ENCODE data around the gene ANGEL1. TPM values are rescaled to one million over a fixed set of nuclear protein-coding genes. Genes with fewer than 3 reads are reported as not detected.

The ANGEL1 gene
- polyA plus RNA-seq, 1 donor, result 29.2 TPM

GRCh38 chr14:76792422-76792821 lies 20.3 kb downstream of the ANGEL1 start:
- no peak for DNase-seq
- WGBS (ENCODE audit: insufficient coverage, low lambda C conversion rate), result no CpG with 5 or more reads among the region's 2 CpGs
- no peaks in the 10 kb centered on the region for H3K27me3 ChIP-seq (ENCODE audit: control insufficient read depth, insufficient read depth, low read length)
- no peaks in the 10 kb centered on the region for H3K9me3 ChIP-seq (ENCODE audit: control insufficient read depth, low read depth, low read length)
- H3K4me1 ChIP-seq (ENCODE audit: control insufficient read depth, insufficient read depth, low read length), result no peaks in the 10 kb centered on the region
- no peak overlapping the region for H3K4me3 ChIP-seq (ENCODE audit: low read length)
- H3K36me3 ChIP-seq (ENCODE audit: control insufficient read depth, insufficient read depth, low read length), result peaks cover 43% of the 10 kb centered on the region
- H3K27ac ChIP-seq (ENCODE audit: low read length), result no peak overlapping the region

- H3K27me3 ChIP-seq (ENCODE audit: control insufficient read depth, insufficient read depth, low read length), result no peaks in the 10 kb centered on the region
- H3K36me3 ChIP-seq (ENCODE audit: control insufficient read depth, insufficient read depth, low read length), result peaks cover 78% of the 10 kb centered on the region
- no peak overlapping the region for H3K4me3 ChIP-seq (ENCODE audit: low read length)
- no peak for DNase-seq
- no peak overlapping the region for H3K27ac ChIP-seq (ENCODE audit: low read length)
- no peaks in the 10 kb centered on the region for H3K9me3 ChIP-seq (ENCODE audit: control insufficient read depth, low read depth, low read length)
- no CpG with 5 or more reads among the region's 2 CpGs for WGBS (ENCODE audit: insufficient coverage, low lambda C conversion rate)
- no peaks in the 10 kb centered on the region for H3K4me1 ChIP-seq (ENCODE audit: control insufficient read depth, insufficient read depth, low read length)
Measured at GRCh38 chr14:76786601-76787000, 26.1 kb downstream of the ANGEL1 start.

- Histone ChIP-seq H3K9me3 (ENCODE audit: control insufficient read depth, low read depth, low read length) (no peaks in the 10 kb centered on the region), H3K4me1 (ENCODE audit: control insufficient read depth, insufficient read depth, low read length) (no peaks in the 10 kb centered on the region), H3K27me3 (ENCODE audit: control insufficient read depth, insufficient read depth, low read length) (no peaks in the 10 kb centered on the region), H3K27ac (ENCODE audit: low read length) (no peak overlapping the region), H3K4me3 (ENCODE audit: low read length) (no peak overlapping the region), H3K36me3 (ENCODE audit: control insufficient read depth, insufficient read depth, low read length) (peaks cover 71% of the 10 kb centered on the region)
- WGBS (ENCODE audit: insufficient coverage, low lambda C conversion rate), result no CpG with 5 or more reads among the region's 2 CpGs
- DNase-seq, result peak; percentile 47 to 59
Measured at GRCh38 chr14:76784881-76785280, 27.8 kb downstream of the ANGEL1 start.

- peaks cover 74% of the 10 kb centered on the region for H3K36me3 ChIP-seq (ENCODE audit: control insufficient read depth, insufficient read depth, low read length)
Measured at GRCh38 chr14:76784266-76784874, 28.3 kb downstream of the ANGEL1 start.

GRCh38 chr14:76782885-76783566 lies 29.7 kb downstream of the ANGEL1 start:
- WGBS (ENCODE audit: insufficient coverage, low lambda C conversion rate), result 100% methylated on average over 2 of the region's 9 CpGs
- no peaks in the 10 kb centered on the region for H3K4me1 ChIP-seq (ENCODE audit: control insufficient read depth, insufficient read depth, low read length)
- DNase-seq, result no peak
- H3K9me3 ChIP-seq (ENCODE audit: control insufficient read depth, low read depth, low read length), result no peaks in the 10 kb centered on the region
- H3K27me3 ChIP-seq (ENCODE audit: control insufficient read depth, insufficient read depth, low read length), result no peaks in the 10 kb centered on the region
- no peak overlapping the region for H3K27ac ChIP-seq (ENCODE audit: low read length)
- no peak overlapping the region for H3K4me3 ChIP-seq (ENCODE audit: low read length)
- peaks cover 67% of the 10 kb centered on the region for H3K36me3 ChIP-seq (ENCODE audit: control insufficient read depth, insufficient read depth, low read length)

More at GRCh38 chr14:76784266-76784874, 28.3 kb downstream of the ANGEL1 start:
- no CpG with 5 or more reads among the region's 6 CpGs for WGBS (ENCODE audit: insufficient coverage, low lambda C conversion rate)
- no peak for DNase-seq
- H3K4me1 ChIP-seq (ENCODE audit: control insufficient read depth, insufficient read depth, low read length), result no peaks in the 10 kb centered on the region
- H3K4me3 ChIP-seq (ENCODE audit: low read length), result no peak overlapping the region
- no peaks in the 10 kb centered on the region for H3K27me3 ChIP-seq (ENCODE audit: control insufficient read depth, insufficient read depth, low read length)
- H3K9me3 ChIP-seq (ENCODE audit: control insufficient read depth, low read depth, low read length), result no peaks in the 10 kb centered on the region
- no peak overlapping the region for H3K27ac ChIP-seq (ENCODE audit: low read length)

GRCh38 chr14:76782115-76782884 lies 30.4 kb downstream of the ANGEL1 start:
- WGBS (ENCODE audit: insufficient coverage, low lambda C conversion rate), result 80% methylated on average over 1 of the region's 10 CpGs
- Histone ChIP-seq H3K4me1 (ENCODE audit: control insufficient read depth, insufficient read depth, low read length) (no peaks in the 10 kb centered on the region), H3K9me3 (ENCODE audit: control insufficient read depth, low read depth, low read length) (no peaks in the 10 kb centered on the region), H3K27me3 (ENCODE audit: control insufficient read depth, insufficient read depth, low read length) (no peaks in the 10 kb centered on the region), H3K36me3 (ENCODE audit: control insufficient read depth, insufficient read depth, low read length) (peaks cover 59% of the 10 kb centered on the region), H3K27ac (ENCODE audit: low read length) (no peak overlapping the region), H3K4me3 (ENCODE audit: low read length) (no peak overlapping the region)
- DNase-seq, result no peak

GRCh38 chr14:76781648-76782051 lies 31.0 kb downstream of the ANGEL1 start:
- no peak for DNase-seq
- peaks cover 54% of the 10 kb centered on the region for H3K36me3 ChIP-seq (ENCODE audit: control insufficient read depth, insufficient read depth, low read length)
- no peaks in the 10 kb centered on the region for H3K9me3 ChIP-seq (ENCODE audit: control insufficient read depth, low read depth, low read length)
- no peak overlapping the region for H3K4me3 ChIP-seq (ENCODE audit: low read length)
- H3K27me3 ChIP-seq (ENCODE audit: control insufficient read depth, insufficient read depth, low read length), result no peaks in the 10 kb centered on the region
- H3K4me1 ChIP-seq (ENCODE audit: control insufficient read depth, insufficient read depth, low read length), result no peaks in the 10 kb centered on the region
- no CpG with 5 or more reads among the region's 2 CpGs for WGBS (ENCODE audit: insufficient coverage, low lambda C conversion rate)
- no peak overlapping the region for H3K27ac ChIP-seq (ENCODE audit: low read length)

GRCh38 chr14:76780875-76781647 lies 31.6 kb downstream of the ANGEL1 start:
- Histone ChIP-seq H3K27ac (ENCODE audit: low read length) (no peak overlapping the region), H3K4me1 (ENCODE audit: control insufficient read depth, insufficient read depth, low read length) (no peaks in the 10 kb centered on the region)
- no CpG with 5 or more reads among the region's 11 CpGs for WGBS (ENCODE audit: insufficient coverage, low lambda C conversion rate)

GRCh38 chr14:76780360-76780759 lies 32.3 kb downstream of the ANGEL1 start:
- Histone ChIP-seq H3K36me3 (ENCODE audit: control insufficient read depth, insufficient read depth, low read length) (peaks cover 46% of the 10 kb centered on the region), H3K27me3 (ENCODE audit: control insufficient read depth, insufficient read depth, low read length) (no peaks in the 10 kb centered on the region), H3K4me3 (ENCODE audit: low read length) (no peak overlapping the region), H3K4me1 (ENCODE audit: control insufficient read depth, insufficient read depth, low read length) (no peaks in the 10 kb centered on the region), H3K9me3 (ENCODE audit: control insufficient read depth, low read depth, low read length) (peaks cover 4% of the 10 kb centered on the region), H3K27ac (ENCODE audit: low read length) (no peak overlapping the region)
- WGBS (ENCODE audit: insufficient coverage, low lambda C conversion rate), result 100% methylated on average over 2 of the region's 5 CpGs
- DNase-seq, result no peak

More at GRCh38 chr14:76780875-76781647, 31.6 kb downstream of the ANGEL1 start:
- DNase-seq, result no peak
- H3K27me3 ChIP-seq (ENCODE audit: control insufficient read depth, insufficient read depth, low read length), result no peaks in the 10 kb centered on the region
- H3K36me3 ChIP-seq (ENCODE audit: control insufficient read depth, insufficient read depth, low read length), result peaks cover 50% of the 10 kb centered on the region
- H3K4me3 ChIP-seq (ENCODE audit: low read length), result no peak overlapping the region
- no peaks in the 10 kb centered on the region for H3K9me3 ChIP-seq (ENCODE audit: control insufficient read depth, low read depth, low read length)

GRCh38 chr14:76780058-76780345 lies 32.7 kb downstream of the ANGEL1 start:
- Histone ChIP-seq H3K4me3 (ENCODE audit: low read length) (no peak overlapping the region), H3K27me3 (ENCODE audit: control insufficient read depth, insufficient read depth, low read length) (no peaks in the 10 kb centered on the region), H3K9me3 (ENCODE audit: control insufficient read depth, low read depth, low read length) (peaks cover 4% of the 10 kb centered on the region), H3K27ac (ENCODE audit: low read length) (no peak overlapping the region), H3K4me1 (ENCODE audit: control insufficient read depth, insufficient read depth, low read length) (no peaks in the 10 kb centered on the region), H3K36me3 (ENCODE audit: control insufficient read depth, insufficient read depth, low read length) (peaks cover 44% of the 10 kb centered on the region)
- WGBS (ENCODE audit: insufficient coverage, low lambda C conversion rate), result 100% methylated on average over 1 of the region's 2 CpGs
- DNase-seq, result no peak

Measured in large intestine (tissue), 3 donors.